GM12878 (cell line): Measurements from ENCODE around the gene UFC1. TPM values are rescaled to one million over a fixed set of nuclear protein-coding genes. Genes with fewer than 3 reads are reported as not detected.

Experiments used
- ATF2 ChIP-seq: IDR thresholded peaks from 2 replicates; pipeline ENCODE4 v1.6.1; 2012; ENCODE audit warnings: low read length, inconsistent platforms
- CBFB ChIP-seq: IDR thresholded peaks from 2 replicates; pipeline ENCODE4 v1.6.1; 2016; ENCODE audit warnings: antibody characterized with exemption, low read depth
- CHD4 ChIP-seq: fragments of 200-600 bp; sonication (generic); IDR thresholded peaks from 2 replicates; pipeline ENCODE4 v1.6.1; 2016; ENCODE audit warnings: mild to moderate bottlenecking
- CREM ChIP-seq: IDR thresholded peaks from 2 replicates; pipeline ENCODE4 v1.6.1; 2014; ENCODE audit warnings: antibody characterized with exemption, low read depth
- FOXM1 ChIP-seq: IDR thresholded peaks from 2 replicates; pipeline ENCODE4 v1.6.1; 2012; ENCODE audit warnings: low read depth, mild to moderate bottlenecking, inconsistent platforms, low read length, moderate library complexity
- HSF1 ChIP-seq: fragments of 150-350 bp; IDR thresholded peaks from 2 replicates; pipeline ENCODE4 v1.6.1; 2014; ENCODE audit warnings: mild to moderate bottlenecking, low read depth, low read length
- MEF2B ChIP-seq: fragments of 450-650 bp; IDR thresholded peaks from 2 replicates; pipeline ENCODE4 v1.6.1; 2018; ENCODE audit warnings: mild to moderate bottlenecking, moderate library complexity; ENCODE audit not compliant: partially characterized antibody, poor library complexity, severe bottlenecking
- NFXL1 ChIP-seq: fragments of 450-650 bp; IDR thresholded peaks from 2 replicates; pipeline ENCODE4 v1.6.1; 2017; ENCODE audit warnings: antibody characterized with exemption, mild to moderate bottlenecking, borderline replicate concordance
- NR2F1 ChIP-seq: fragments of 450-650 bp; conservative IDR thresholded peaks from 2 replicates; pipeline ENCODE4 v1.6.1; 2017; ENCODE audit warnings: mild to moderate bottlenecking
- PRDM15 ChIP-seq: fragments of 450-650 bp; formaldehyde crosslinking; IDR thresholded peaks from 2 replicates; pipeline ENCODE4 v1.4.0; 2020; ENCODE audit warnings: mild to moderate bottlenecking, moderate library complexity
- SIX5 ChIP-seq: IDR thresholded peaks from 2 replicates; pipeline ENCODE4 v1.6.1; 2011; ENCODE audit warnings: mild to moderate bottlenecking, low read depth, low read length, moderate library complexity; ENCODE audit not compliant: severe bottlenecking
- SMAD5 ChIP-seq: IDR thresholded peaks from 2 replicates; pipeline ENCODE4 v1.6.1; 2016; ENCODE audit warnings: antibody characterized with exemption, low read depth
- TAF1 ChIP-seq: IDR thresholded peaks from 2 replicates; pipeline ENCODE4 v1.6.1; 2011; ENCODE audit warnings: mild to moderate bottlenecking, low read depth, low read length, borderline replicate concordance
- TCF3 ChIP-seq: IDR thresholded peaks from 2 replicates; pipeline ENCODE4 v1.6.1; 2012; ENCODE audit warnings: low read depth, mild to moderate bottlenecking, low read length, borderline replicate concordance; ENCODE audit not compliant: insufficient read depth
- YY1 ChIP-seq: IDR thresholded peaks from 2 replicates; pipeline ENCODE4 v1.6.1; 2011; ENCODE audit warnings: low read depth, mild to moderate bottlenecking, low read length
- ZNF217 ChIP-seq: fragments of 450-650 bp; IDR thresholded peaks from 2 replicates; pipeline ENCODE4 v1.6.1; 2017; ENCODE audit warnings: antibody characterized with exemption, mild to moderate bottlenecking
- ZNF24 ChIP-seq: fragments of 450-650 bp; IDR thresholded peaks from 2 replicates; pipeline ENCODE4 v1.6.1; 2017; ENCODE audit warnings: antibody characterized with exemption, mild to moderate bottlenecking
- ZNF592 ChIP-seq: fragments of 450-650 bp; IDR thresholded peaks from 2 replicates; pipeline ENCODE4 v1.6.1; 2017; ENCODE audit warnings: mild to moderate bottlenecking, moderate library complexity
- polyA plus RNA-seq, 11 experiments: library from polyadenylated mRNA; depleted of rRNA in 4 of 11; unstranded in 6 of 11; stranded (reverse) in 5 of 11; fragments of >200 nt; fragmentation: Nextera tagmentation in 4 of 11; fragmentation: Illumina TruSeq in 1 of 11; extraction: Ambion mirVana in 4 of 11; extraction: Trizol in 1 of 11; gene quantifications; 1 replicate in 1 of 11; 2 replicates in 10 of 11; pipeline versions ENCODE4 v1.2.1 to v1.2.3, GENCODE V29; 2011 to 2016; ENCODE audit warnings: inconsistent platforms in 2 of 11, missing spikeins in 2 of 11, low read depth in 1 of 11
- total RNA-seq, 4 experiments: library from RNA; depleted of rRNA in 3 of 4; stranded (reverse); fragments of >200 nt in 3 of 4; fragmentation: Illumina TruSeq in 1 of 4; extraction: Trizol in 1 of 4; gene quantifications; 2 replicates each; pipeline versions ENCODE4 v1.2.1 to v1.2.3, GENCODE V29; 2013 to 2021

UFC1 gene
- total and polyA plus RNA-seq, 10 of the 15 experiments (the other 5 are each of a cell fraction or from before 2014, with no cell fraction given) = 95.9 to 239 (median 151) TPM

- peak; percentile 57; the same call in 1 of the 2 replicates for TF ChIP-seq ZNF217
- no peak for TF ChIP-seq ZNF592
- TF ChIP-seq ZNF24 = peak; percentile 50; the same call in 1 of the 2 replicates
- TF ChIP-seq CHD4 = no peak
- TF ChIP-seq YY1 = peak; percentile 99
- no peak for TF ChIP-seq MEF2B
- TF ChIP-seq ATF2 = no peak
- TF ChIP-seq FOXM1 = no peak
- TF ChIP-seq CBFB = 0 out of 2 replicates have a peak, but pooled peaks have one; percentile 43
- TF ChIP-seq TAF1 = peak; percentile 78; the same call in 1 of the 2 replicates
- peak; percentile 89 for TF ChIP-seq SIX5
- TF ChIP-seq CREM = peak; percentile 68; the same call in 1 of the 2 replicates
- peak; percentile 80 for TF ChIP-seq NR2F1
- TF ChIP-seq SMAD5 = no peak; the same call in 1 of the 2 replicates
- no peak for TF ChIP-seq HSF1
- no peak for TF ChIP-seq PRDM15 (CRISPR knock-in tag)
- 0 out of 2 replicates have a peak, but pooled peaks have one; percentile 3 for TF ChIP-seq TCF3
- no peak for TF ChIP-seq NFXL1
Observed at GRCh38 chr1:161132410-161133219, 21.2 kb upstream of the UFC1 start, which contains the start of gene DEDD (continued).
